Kidney glomerular epithelial cell (primary cell): Measurements from ENCODE around the gene WDTC1.

Experiments
- DNase-seq: peaks from one replicate; lab custom pipeline; 2025; lab: John Stamatoyannopoulos, UW

Gene WDTC1

DNA sequence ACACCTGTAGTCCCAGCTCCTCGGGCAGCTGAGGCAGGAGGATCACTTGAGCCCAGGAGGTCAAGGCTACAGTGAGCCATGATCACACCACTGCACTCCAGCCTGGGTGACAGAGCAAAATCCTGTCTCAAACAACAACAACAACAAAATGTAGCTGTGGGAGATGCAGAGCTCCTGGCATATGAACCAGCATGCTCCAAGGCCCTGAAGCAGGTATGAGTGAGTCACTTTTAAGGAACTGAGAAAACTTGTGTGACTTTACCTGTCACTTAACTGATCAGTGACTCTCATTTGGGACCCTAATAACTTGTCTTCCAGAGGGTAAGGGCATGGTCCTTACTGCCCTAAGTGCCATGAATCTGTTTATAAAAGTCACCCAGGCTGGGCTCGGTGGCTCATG lies 68.2 kb downstream of the WDTC1 start:
- DNase-seq = no peak

DNA sequence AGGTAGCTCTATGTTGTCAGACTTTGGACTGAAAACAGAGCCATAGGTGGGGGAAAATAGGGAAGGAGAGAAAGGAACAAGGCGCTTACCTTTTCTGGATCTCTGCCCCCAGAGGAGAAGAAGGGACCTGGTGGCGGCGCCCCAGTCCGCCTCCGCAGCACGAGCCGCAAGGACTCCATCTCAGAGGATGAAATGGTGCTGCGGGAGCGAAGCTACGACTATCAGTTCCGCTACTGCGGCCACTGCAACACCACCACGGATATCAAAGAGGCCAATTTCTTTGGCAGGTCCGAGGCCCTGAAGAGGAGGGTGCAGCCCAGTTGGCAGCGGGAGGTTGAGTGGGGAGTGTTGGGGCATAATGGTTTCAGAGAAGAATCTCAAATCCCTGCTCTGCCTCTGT lies 69.1 kb downstream of the WDTC1 start:
- DNase-seq = no peak

DNA sequence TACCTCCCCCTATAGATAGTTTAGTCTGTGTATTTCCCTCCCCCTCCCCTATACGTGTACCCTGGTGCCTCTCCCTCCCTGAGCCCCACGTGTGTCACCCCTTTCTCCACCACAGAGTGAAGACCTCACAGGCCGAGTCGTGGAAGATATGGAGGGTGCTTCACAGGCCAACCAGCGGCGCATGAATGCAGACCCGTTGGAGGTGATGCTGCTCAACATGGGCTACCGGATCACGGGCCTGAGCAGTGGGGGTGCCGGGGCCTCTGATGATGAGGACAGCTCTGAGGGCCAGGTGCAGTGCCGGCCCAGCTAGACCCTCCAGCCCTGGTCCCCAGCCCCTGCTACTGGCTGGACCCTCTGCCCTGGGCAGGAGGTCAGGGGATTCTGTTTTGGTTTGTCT lies 71.6 kb downstream of the WDTC1 start:
- no peak for DNase-seq

DNA sequence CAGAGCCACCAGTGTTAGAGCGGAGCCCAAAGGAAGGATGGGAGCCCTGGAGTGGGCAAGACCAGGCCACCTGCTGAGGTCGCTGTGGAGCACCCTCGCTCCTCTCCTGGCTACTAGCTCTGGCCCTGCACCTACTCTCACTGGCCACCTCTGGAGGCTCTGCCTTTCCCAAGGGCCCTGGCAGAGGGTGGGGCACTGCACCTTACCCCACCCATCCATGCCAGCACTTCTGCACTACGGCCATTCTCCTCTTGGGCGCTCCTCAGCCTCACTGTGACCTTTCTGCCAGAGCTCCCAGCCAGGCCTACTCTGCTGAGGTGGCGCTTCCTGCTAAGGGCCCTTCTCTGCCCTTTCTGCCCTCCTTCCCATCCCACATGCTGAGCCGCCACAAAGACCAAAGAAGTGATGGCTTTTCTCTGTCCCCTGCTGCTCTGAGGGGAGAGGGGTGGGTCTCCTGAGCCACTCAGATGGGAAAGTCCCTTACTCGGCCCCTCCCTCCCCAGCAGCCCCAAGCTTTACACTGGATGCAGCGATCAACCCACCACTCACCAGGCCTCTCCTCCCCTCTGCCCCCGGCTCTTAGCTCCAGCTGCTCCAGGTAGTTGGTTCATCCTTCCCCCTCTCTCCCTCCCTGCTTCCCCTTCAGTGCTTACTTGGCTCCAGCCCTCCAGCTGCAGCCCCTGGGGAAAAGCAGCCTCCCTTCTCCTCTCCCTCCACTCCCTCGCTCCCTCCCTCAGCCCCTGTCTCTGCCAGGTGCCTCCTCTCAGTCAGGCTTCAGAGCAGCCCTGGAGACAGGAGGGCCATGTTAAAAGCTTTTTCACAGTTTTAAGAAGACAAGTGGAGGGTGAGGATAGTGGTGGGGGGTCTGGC lies 72.7 kb downstream of the WDTC1 start:
- no peak for DNase-seq

DNA sequence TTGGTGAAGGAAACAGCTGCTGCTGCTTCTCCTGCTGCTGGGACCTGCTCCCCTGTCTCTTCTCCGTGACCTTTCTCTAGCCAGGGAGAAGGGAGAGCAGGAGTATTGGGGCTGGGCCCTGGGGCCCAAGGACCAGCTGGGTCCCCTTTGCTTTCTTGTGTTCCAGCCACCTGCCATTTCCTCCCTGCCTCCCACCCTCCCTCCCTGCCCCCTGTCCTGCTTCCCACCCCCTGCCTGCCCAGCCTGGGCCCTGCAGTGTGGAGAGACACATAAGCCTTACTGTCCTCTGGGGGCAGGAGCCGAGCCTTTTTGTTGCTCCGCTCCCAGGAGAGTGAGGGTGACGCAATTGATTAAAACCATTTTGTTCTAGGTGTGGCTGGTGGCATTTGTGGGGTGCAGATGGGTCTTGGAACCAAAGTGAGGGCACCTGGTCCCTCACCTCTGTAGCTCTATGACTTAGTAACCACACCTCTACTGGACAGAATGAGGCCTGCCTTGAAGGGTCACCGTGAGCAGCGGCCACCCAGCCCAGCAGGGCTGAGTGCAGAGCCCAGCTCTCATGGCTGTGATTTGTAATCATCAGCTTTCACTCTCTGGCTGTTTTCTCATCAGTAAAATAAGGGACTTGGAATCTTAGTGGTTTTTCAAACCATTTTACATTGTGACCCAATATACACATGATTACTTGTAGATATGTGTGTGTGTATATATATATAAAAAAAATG lies 73.6 kb downstream of the WDTC1 start:
- no peak for DNase-seq

DNA sequence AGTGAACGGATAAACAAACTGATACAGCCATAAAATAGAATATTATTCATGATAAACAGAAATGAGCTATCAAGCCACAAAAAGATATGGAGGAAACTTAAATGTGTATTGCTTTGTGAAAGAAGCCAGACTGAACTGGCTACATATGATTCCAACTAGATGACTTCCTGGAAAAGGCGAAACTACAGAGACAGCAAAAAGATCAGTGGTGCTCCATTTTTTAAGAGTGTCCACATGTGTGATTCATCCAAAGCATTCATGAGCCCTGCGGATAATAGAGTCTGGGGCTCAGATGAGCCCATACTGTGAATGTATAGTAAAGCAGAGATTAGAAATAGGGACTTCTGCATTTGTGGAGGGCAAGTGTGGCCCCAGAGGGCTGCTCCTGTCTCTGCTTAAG lies 79.7 kb downstream of the WDTC1 start:
- no peak for DNase-seq

DNA sequence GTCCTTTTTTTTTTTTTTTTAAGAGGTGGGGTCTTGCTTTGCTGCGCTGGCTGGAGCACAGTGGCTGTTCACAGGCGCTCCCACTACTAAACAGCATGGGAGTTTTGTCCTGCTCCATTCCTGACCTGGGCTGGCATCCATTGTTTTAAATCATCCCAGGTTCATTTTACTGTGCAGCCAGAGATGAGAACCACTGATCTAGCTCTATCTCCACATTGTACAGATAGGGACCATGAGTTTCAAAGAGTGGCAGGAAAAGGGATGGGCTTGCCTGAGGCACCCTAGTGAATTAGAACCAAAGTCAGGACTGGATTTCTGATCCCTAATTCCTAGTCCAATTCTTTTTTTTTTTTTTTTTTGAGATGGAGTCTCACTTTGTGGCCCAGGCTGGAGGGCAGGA lies 80.3 kb downstream of the WDTC1 start:
- no peak for DNase-seq

DNA sequence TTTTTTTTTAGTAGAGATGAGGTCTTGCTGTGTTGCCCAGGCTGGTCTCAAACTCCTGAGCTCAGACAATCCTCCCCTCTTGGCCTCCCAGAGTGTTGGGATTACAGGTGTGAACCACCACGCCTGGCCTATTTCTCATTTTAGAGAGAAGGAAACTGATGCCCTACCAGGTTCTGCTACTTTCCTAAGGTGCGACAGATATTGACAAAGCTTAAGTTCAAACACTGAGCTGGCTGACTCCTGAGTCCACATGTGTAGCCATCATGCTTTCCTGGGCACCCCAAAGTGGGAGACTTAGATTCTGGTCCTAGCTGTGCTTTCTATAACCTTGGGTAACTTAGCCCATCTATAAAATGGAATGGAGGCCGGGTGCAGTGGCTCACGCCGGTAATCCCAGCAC lies 82.4 kb downstream of the WDTC1 start:
- DNase-seq = no peak

DNA sequence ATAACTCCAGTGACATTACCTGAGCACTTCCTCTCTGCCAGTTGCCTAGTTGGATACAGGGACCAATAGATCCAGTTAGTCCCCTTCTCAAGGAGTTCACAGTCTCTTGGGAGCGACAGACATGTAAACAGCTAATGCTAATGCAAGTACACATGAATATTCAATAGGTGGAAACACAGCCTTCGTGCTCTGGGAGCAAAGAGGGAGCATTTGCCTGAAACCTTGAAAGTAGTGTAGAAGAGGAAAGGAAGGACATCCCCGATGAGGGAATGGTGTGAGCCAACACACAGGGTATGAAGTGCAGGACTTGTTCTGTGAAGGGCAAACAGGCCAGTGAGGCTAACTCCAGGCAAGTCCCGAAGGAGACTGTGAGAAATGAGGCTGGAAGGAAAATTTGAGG lies 83.7 kb downstream of the WDTC1 start:
- DNase-seq = no peak

DNA sequence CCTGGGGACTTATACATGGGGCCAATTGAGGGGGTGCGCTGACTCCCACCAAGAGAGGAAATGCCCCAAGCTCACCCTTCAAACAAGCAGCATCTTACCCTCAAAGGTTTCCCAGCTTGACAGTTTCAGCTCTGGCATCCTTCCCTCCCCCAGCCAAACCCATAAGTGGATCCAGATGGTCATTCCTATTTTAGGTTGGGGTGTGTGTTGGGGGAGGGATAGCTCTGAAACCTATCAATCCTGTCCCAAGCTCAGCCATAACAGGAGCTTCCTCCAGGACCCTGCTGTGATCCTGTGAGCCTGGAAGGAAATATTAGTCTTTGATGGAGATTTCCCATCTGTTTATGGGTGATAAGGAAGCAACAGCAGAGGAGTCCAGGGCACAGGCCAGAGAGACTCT lies 84.2 kb downstream of the WDTC1 start:
- DNase-seq = no peak

DNA sequence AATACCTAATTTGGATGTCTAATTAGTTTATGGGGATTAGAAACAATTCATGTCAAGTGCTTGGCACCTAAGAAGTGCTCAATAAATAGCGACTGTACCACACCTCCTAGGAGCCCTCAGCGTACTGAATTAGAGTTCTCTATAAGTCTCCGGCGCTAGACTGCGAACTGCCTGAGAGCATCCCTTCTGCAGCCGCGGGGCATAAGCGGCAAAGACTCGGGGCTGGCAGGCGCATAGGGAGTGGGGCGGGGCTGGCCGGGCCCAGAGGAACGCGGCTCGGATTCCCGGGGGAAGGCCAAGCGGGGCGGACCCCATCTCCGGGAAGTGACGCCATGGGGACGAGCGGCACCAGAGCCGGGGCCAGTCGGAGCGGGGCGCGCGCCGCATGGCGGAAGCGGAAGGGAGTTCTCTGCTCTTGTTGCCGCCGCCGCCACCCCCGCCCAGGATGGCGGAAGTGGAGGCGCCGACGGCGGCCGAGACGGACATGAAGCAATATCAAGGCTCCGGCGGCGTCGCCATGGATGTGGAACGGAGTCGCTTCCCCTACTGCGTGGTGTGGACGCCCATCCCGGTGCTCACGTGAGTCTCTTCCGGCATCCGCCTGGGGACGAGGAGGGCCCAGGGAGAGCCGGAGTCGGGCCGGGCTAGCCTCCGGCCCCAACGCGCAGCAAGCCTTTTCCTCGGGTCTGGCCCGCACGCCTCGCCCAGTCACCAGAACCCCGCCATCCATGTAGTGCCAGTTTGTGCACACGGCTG lies 87.6 kb downstream of the WDTC1 start, which contains the start of gene TMEM222:
TMEM222 (plus strand) TSS at position 351 of the 756 bp plus-strand sequence; CDS start at position 386, 35 bp downstream.
- peak; percentile 92 for DNase-seq

DNA sequence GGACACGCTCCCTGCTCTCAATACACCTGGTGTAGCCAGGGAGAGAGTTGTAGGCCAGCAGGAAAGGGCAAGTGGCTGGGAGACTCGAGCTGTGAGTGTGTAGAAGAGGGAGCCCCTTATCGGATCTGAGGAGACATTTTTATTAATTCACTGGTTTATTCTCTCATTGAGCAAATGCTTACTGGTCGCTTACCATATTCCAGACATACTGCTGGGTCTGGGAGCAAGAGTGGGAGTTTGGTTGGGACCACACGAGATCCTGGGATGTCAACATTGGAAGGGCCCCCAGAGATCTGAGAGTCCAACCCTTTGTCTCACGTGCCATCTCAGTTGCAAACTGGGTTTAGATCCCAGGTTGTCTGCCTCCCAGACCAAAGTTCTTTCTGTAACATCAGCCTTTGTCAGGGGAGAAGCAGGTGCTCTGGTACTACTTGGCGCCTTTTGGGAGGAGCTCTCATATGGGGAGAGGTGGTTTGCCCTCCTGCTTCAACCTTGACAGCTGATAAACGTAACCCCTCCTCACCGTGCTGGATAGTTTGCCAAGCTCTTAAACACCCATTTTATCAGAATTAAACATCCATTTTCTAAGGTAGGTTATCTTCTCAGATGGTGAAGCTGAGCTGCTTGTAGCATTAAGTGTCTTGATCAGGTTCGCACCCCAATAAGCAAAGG lies 88.3 kb downstream of the WDTC1 start:
- DNase-seq = no peak

DNA sequence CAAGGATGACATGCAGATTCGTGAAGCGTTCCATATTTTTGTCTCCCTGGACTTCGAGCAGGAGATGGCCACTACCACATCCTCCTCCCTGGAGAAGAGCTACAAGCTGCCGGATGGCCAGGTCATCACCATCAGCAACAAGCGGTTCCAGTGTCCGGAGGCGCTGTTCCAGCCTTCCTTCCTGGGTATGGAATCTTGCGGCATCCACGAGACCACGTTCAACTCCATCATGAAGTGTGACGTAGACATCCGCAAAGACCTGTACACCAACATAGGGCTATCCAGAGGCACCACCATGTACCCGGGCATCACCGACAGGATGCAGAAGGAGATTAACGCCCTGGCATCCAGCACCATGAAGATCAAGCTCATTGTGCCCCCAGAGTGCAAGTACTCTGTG lies 90.9 kb downstream of the WDTC1 start:
- DNase-seq = no peak

DNA sequence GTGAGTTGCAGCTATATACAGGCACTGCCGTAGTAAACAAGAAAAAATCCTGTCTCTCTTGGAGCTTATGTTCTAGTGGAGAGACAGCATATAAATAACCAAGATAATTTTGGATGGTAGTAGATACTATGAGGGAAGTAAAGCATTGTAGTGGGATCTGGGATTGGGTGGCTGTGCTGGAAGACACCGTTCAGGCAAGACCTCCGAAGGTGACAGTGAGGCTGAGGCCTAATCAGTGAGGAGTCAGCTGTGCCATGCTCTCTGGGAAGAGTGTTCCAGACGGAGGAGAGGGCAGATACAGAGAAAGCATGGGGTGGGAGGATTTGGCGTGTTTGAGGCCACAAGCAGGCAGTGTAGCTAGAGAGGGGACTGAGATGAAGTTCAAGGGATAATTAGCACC lies 93.5 kb downstream of the WDTC1 start:
- DNase-seq = no peak

DNA sequence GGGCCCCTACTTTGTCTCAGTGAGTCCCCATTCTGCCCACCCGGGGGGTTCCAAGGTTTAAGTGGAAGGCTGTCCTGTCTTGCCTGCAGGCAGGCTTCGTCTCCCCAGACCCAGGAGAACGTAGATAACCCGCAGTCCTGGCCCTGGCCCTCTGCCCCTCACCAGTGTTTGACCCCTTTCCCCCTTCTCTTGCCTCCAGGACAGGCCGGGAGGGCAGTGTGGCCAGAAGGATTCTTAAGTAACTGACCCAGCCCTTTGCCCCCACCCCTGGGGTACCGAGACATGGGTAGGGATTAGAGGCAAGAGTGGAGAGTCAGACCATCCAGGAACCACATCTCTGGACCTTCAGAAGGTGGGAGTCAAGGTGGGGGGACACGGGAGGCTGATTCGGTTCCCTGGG lies 96.4 kb downstream of the WDTC1 start:
- no peak for DNase-seq

DNA sequence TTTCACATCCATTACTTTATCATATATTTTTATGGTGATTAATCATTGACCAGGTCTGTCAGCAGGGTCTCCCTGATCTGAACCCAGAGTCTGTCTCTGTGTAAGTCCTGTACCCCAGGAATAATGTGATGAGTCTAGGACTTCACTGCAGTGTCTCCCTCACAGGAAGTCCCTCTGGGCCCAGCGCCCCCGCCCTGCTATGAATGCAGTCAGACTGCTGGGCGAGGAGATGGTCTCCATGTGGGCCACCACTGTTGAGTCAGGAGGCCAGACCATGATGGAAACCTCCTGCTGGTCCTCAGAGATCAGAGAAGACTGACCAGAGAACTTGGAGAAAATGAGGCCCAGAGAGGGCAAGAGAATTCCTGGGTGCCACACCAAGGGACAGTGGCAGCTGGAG lies 97.0 kb downstream of the WDTC1 start:
- no peak for DNase-seq

DNA sequence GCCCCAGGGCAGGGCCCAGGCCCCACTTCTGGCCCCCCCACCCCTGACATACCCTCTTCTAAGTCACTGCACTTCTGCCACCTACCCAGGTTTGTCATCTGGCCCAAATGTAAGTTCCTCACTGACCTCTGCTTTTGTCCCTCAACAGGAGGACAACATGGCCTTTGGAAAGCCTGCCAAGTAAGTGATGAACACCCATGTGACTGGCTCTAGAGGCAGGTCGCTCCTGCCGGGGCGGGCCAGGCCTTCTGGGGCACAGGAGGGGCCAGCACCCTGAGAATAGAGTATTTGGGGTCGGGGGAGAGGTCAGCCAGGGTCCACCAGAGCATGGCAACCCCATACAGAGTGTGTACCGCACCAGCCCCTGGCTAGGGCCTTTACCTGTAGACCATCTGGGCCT lies 97.5 kb downstream of the WDTC1 start:
- DNase-seq = no peak

DNA sequence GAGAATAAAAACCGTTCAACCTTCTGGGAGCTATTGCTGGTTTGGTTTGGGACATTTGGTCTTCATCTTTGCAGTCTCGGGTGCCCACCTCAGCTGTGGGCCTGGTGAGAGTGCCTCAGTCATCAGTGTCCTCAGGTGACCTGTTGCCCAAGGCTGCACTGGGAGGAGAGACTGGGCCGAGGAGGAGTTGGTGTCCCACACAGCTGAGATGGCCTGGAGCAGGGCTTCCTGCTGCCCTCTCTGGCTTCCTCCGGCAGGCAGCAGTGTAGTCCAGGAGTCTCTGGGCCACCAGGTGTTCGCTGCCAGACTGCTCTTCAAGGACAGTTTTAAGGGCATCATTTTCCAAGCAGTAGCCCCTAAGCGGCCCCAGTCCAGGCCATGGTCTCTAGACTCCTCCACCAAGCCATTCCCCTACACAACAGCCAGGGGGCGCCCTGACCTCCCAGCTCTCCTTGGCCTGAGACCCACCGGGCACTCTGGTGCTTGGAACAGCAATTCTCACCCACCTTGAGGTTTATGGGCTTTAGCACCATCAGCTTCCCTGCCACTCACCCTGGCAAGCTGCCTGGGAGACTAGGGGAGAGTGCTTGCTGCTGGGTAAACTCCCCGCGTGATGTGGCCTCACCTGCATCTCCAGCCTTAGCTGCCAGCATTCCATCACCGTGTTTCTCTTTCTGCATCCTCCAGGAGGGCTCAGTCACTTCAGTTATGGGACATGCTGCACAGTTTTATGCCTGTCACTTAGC lies 98.3 kb downstream of the WDTC1 start:
- no peak for DNase-seq

DNA sequence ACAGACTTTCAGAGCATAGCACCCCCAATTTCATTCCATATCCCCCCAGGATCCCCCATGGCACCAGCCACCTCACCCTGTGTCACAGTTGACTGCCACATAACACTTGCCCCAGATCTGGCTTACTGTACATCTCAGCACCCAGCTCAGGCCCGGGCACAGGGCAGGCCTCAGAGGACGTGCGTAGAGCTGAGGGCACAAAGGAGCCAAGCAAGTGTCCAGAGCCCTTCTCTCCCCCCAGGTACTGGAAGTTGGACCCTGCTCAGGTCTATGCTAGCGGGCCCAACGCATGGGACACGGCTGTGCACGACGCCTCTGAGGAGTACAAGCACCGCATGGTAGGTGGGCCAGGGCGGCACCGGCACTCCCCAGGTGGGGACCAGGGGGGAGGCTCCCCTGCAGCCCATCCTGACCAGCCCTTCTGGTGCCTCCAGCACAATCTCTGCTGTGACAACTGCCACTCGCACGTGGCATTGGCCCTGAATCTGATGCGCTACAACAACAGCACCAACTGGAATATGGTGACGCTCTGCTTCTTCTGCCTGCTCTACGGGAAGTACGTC lies 99.4 kb downstream of the WDTC1 start:
- no peak for DNase-seq

DNA sequence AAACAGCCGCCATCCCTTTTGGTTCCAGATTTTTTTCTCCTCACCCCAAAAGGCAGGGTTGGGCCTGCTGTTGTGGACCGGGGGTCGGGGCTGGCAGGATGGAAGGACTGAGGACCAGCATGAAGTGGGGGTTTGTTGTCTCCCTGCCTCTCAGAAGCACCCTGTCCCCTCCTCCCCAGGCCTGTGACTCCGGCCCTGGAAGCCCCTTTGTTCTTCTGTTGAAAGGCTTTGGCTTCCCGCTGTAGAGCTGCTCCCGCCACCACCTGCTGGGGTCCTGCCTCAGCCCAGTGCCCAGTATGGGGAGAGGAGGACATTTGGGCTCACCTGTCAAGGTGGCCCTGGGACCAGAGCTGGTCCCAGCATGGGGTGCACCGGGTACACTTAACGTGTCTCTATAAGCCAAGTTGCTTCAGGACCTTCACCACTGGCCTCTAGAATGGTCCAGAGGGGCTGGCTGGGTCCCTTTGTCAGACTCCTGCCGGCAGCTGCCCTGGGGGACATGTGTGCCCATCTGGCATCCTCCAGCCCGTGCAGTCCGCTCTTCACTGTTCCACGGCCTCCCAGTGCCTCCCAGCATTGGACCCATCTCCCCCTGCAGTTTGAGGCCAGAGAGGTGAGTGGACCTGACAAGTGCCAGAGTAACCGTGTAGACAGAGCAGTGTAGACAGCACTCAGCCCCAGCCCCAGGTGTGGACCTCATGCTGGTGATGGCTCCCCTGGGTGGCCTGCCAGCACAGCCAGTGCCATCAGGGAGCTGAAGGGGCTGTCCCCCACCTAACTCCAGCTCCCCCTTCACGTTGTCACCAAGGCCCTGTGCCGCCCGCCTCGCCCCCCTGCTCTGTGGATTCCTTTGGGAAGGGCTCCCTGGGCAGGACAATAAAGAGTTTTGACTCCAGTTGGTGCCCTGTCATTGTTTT lies 101.3 kb downstream of the WDTC1 start:
- no peak for DNase-seq
